Skeletal muscle tissue (tissue), 5 donors: ENCODE results near the gene SNX5. TPM values are rescaled to one million over a fixed set of nuclear protein-coding genes. Genes with fewer than 3 reads are reported as not detected.

Source experiments
- H3K27ac ChIP-seq: one replicate; pipeline ENCODE4 v1.7.0; 2013; ENCODE audit warnings: mild to moderate bottlenecking, low read depth, low read length, inconsistent platforms
- H3K27me3 ChIP-seq, 3 donors: one replicate each; pipeline ENCODE4 v1.7.0; 2013; ENCODE audit warnings: low read length in 3 of 3; ENCODE audit not compliant: control insufficient read depth in 3 of 3, insufficient read depth in 3 of 3
- H3K36me3 ChIP-seq, 3 donors: one replicate each; pipeline ENCODE4 v1.7.0; 2013; ENCODE audit warnings: low read length in 3 of 3; ENCODE audit not compliant: control insufficient read depth in 3 of 3, insufficient read depth in 3 of 3
- H3K4me1 ChIP-seq, 3 donors: one replicate each; pipeline ENCODE4 v1.7.0; 2013; ENCODE audit warnings: low read length in 3 of 3, mild to moderate bottlenecking in 3 of 3; ENCODE audit not compliant: control insufficient read depth in 3 of 3, insufficient read depth in 3 of 3
- H3K4me3 ChIP-seq, 3 donors: one replicate each; pipeline ENCODE4 v1.7.0; 2013; ENCODE audit warnings: low read length in 3 of 3
- H3K9ac ChIP-seq, 3 donors: one replicate each; pipeline ENCODE4 v1.7.0; 2013; ENCODE audit warnings: low read length in 3 of 3, mild to moderate bottlenecking in 3 of 3, moderate library complexity in 2 of 3, low read depth in 1 of 3
- H3K9me3 ChIP-seq, 3 donors: one replicate each; pipeline ENCODE4 v1.7.0; 2013; ENCODE audit warnings: low read length in 3 of 3; ENCODE audit not compliant: control insufficient read depth in 3 of 3
- small RNA-seq: library from RNA; depleted of rRNA; stranded (forward); fragments of <200 nt; gene quantifications from one replicate; pipeline ENCODE3, GENCODE V24; 2014
- total RNA-seq: library from RNA; depleted of rRNA; stranded (reverse); fragments of >200 nt; gene quantifications from one replicate; pipeline ENCODE4 v1.2.3, GENCODE V29; 2014
- donor health status: Osteomylitis.

SNX5 gene
- total RNA-seq, 1 donor from 2014 or later, result 95.0 TPM

- Histone ChIP-seq H3K4me1 (peaks cover 20 to 32% (median 28%) of the 10 kb centered on the region in 3 donors), H3K9me3 (peaks cover 0 to 5% (median 5%) of the 10 kb centered on the region in 3 donors), H3K4me3 (no peak overlapping the region), H3K36me3 (no peaks in the 10 kb centered on the region), H3K27ac (no peak overlapping the region), H3K27me3 (no peaks in the 10 kb centered on the region), H3K9ac (no peak overlapping the region)
Measured at GRCh38 chr20:17893445-17893844, 75.1 kb downstream of the SNX5 start.

GRCh38 chr20:17892189-17892938 is 76.2 kb downstream of the SNX5 start:
- Histone ChIP-seq H3K27ac (peak overlapping the region; percentile 29), H3K4me3 (peak overlapping the region in 1 of 3 donors; percentile 16), H3K9ac (no peak overlapping the region), H3K36me3 (no peaks in the 10 kb centered on the region), H3K4me1 (peaks cover 20 to 32% (median 28%) of the 10 kb centered on the region in 3 donors), H3K9me3 (peaks cover 0 to 5% (median 5%) of the 10 kb centered on the region in 3 donors), H3K27me3 (no peaks in the 10 kb centered on the region)

Small RNAs within 50 kb of the gene (small RNA-seq; reads per million reads assigned to genes)
- not detected for gene RNU6-192P
- 218 reads per million, percentile 97 among the genes with 10 or more reads in this experiment for gene SNORD17

Other genes starting within 250 kb of the SNX5 start
- 6.8 TPM for gene MGME1, start 224 bp upstream of the SNX5 start, total RNA-seq
- not detected for gene OVOL2, start 89.1 kb upstream of the SNX5 start, total RNA-seq
- gene KAT14, start 169.1 kb upstream of the SNX5 start, total RNA-seq, result 19.8 TPM
- 5.7 TPM for gene PET117, start 169.1 kb upstream of the SNX5 start, total RNA-seq